KMS-11 (cell line): ENCODE measurements around the gene BPTF.

Source experiments
- H2AFZ ChIP-seq: fragments of 200-600 bp; sonication (generic); 2 replicates; pipeline ENCODE4 v1.6.1; 2016; ENCODE audit warnings: antibody characterized with exemption, mixed run types, low read depth
- H3K27ac ChIP-seq: fragments of 200-600 bp; sonication (generic); 2 replicates; pipeline ENCODE4 v1.6.1; 2016; ENCODE audit warnings: mild to moderate bottlenecking, mixed run types
- H3K27me3 ChIP-seq: fragments of 200-600 bp; sonication (generic); 2 replicates; pipeline ENCODE4 v1.6.1; 2017; ENCODE audit warnings: mild to moderate bottlenecking, low read depth, mixed run types, moderate library complexity; ENCODE audit not compliant: insufficient read depth
- H3K36me3 ChIP-seq: fragments of 200-600 bp; sonication (generic); 2 replicates; pipeline ENCODE4 v1.6.1; 2017; ENCODE audit warnings: mild to moderate bottlenecking, mixed run types; ENCODE audit not compliant: insufficient read depth
- H3K4me1 ChIP-seq: fragments of 200-600 bp; sonication (generic); 2 replicates; pipeline ENCODE4 v1.6.1; 2016; ENCODE audit warnings: mild to moderate bottlenecking, low read depth, mixed run types; ENCODE audit not compliant: poor library complexity, severe bottlenecking
- H3K4me2 ChIP-seq: fragments of 200-600 bp; sonication (generic); 2 replicates; pipeline ENCODE4 v1.7.0; 2016; ENCODE audit warnings: mild to moderate bottlenecking, mixed run types
- H3K4me3 ChIP-seq: fragments of 200-600 bp; sonication (generic); IDR thresholded peaks from 2 replicates; pipeline ENCODE4 v1.6.1; 2017; ENCODE audit warnings: low read depth, low read length, mixed read lengths; ENCODE audit not compliant: insufficient read depth
- H3K79me2 ChIP-seq: fragments of 200-600 bp; sonication (generic); 2 replicates; pipeline ENCODE4 v1.6.1; 2016; ENCODE audit warnings: low read depth, mixed run types; ENCODE audit not compliant: insufficient read depth
- H3K9ac ChIP-seq: fragments of 200-600 bp; sonication (generic); 2 replicates; pipeline ENCODE4 v1.6.1; 2016; ENCODE audit warnings: mild to moderate bottlenecking, mixed run types
- H4K20me1 ChIP-seq: fragments of 200-600 bp; sonication (generic); 2 replicates; pipeline ENCODE4 v1.6.1; 2016; ENCODE audit warnings: mild to moderate bottlenecking, mixed run types; ENCODE audit not compliant: insufficient read depth
- CTCF ChIP-seq: fragments of 200-600 bp; sonication (generic); conservative IDR thresholded peaks from 2 replicates; pipeline ENCODE4 v1.6.1; 2017; ENCODE audit warnings: low read depth, mild to moderate bottlenecking, antibody characterized with exemption, low read length, moderate library complexity, mixed read lengths

Gene BPTF

GRCh38 chr17:67990909-67991308 lies 165.6 kb downstream of the BPTF start:
- TF ChIP-seq CTCF, result no peak
- no peak overlapping the region for H3K4me3 ChIP-seq
- no peaks in the 10 kb centered on the region for H4K20me1 ChIP-seq
- no peak overlapping the region for H2AFZ ChIP-seq
- no peaks in the 10 kb centered on the region for H3K36me3 ChIP-seq
- H3K79me2 ChIP-seq, result no peaks in the 10 kb centered on the region
- H3K9ac ChIP-seq, result no peak overlapping the region
- no peak overlapping the region for H3K27ac ChIP-seq
- H3K4me1 ChIP-seq, result peaks cover 21% of the 10 kb centered on the region
- H3K27me3 ChIP-seq, result no peaks in the 10 kb centered on the region
- no peak overlapping the region for H3K4me2 ChIP-seq

- Histone ChIP-seq H4K20me1 (no peaks in the 10 kb centered on the region), H3K27ac (peak overlapping the region; percentile 88), H2AFZ (peak overlapping the region; percentile 98), H3K79me2 (no peaks in the 10 kb centered on the region), H3K4me1 (peaks cover 21% of the 10 kb centered on the region), H3K4me3 (no peak overlapping the region), H3K36me3 (no peaks in the 10 kb centered on the region), H3K9ac (peak overlapping the region; percentile 87), H3K4me2 (peak overlapping the region; percentile 98), H3K27me3 (no peaks in the 10 kb centered on the region)
- TF ChIP-seq CTCF, result no peak
Measured at GRCh38 chr17:67992548-67993152, 167.3 kb downstream of the BPTF start.

- Histone ChIP-seq H3K4me3 (no peak overlapping the region), H2AFZ (peak overlapping the region; percentile 98), H4K20me1 (no peaks in the 10 kb centered on the region), H3K4me1 (peaks cover 21% of the 10 kb centered on the region), H3K27ac (peak overlapping the region; percentile 88), H3K27me3 (no peaks in the 10 kb centered on the region), H3K36me3 (no peaks in the 10 kb centered on the region), H3K4me2 (peak overlapping the region; percentile 98), H3K79me2 (no peaks in the 10 kb centered on the region), H3K9ac (peak overlapping the region; percentile 92)
- no peak for TF ChIP-seq CTCF
Measured at GRCh38 chr17:67993153-67993997, 168.1 kb downstream of the BPTF start.

GRCh38 chr17:67993998-67994361 lies 168.7 kb downstream of the BPTF start:
- peak overlapping the region; percentile 88 for H3K27ac ChIP-seq
- peaks cover 21% of the 10 kb centered on the region for H3K4me1 ChIP-seq
- H3K79me2 ChIP-seq, result no peaks in the 10 kb centered on the region
- H2AFZ ChIP-seq, result peak overlapping the region; percentile 96
- H3K9ac ChIP-seq, result peak overlapping the region; percentile 92
- no peaks in the 10 kb centered on the region for H4K20me1 ChIP-seq
- H3K4me3 ChIP-seq, result no peak overlapping the region
- peak overlapping the region; percentile 67 for H3K4me2 ChIP-seq
- TF ChIP-seq CTCF, result no peak
- no peaks in the 10 kb centered on the region for H3K27me3 ChIP-seq
- no peaks in the 10 kb centered on the region for H3K36me3 ChIP-seq
